ENCODE measurements around the gene PPIA. TPM values are rescaled to one million over a fixed set of nuclear protein-coding genes. Genes with fewer than 3 reads are reported as not detected.

PPIA gene
- polyA plus RNA-seq, 2 of the 4 experiments (the other 2 are of a cell fraction): 5,366 to 6,488 TPM

DNA sequence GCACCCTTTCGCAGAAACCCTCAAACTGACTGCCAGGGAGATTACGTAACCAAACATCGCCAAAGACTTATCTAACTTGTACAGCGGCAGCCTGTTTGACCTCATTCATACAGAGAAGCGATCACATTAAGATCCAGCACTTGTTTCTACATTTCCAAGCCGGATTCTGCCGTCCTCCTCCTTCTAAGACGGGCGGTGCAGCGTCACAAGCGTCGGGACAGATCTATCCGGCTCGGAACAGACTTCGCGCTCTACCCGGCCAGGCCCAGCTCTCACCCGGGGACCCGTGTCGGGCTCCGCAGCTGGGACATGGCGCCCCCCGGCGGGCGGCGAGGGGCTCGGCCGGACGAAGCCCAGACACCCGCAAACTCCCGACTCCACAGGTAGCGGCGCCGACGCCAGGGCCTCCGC is 51.0 kb downstream of the PPIA start (continued):
- TF ChIP-seq RARB (CRISPR knock-in tag; IDR thresholded peaks at IDR 0.05) (no peak), KDM5A (IDR thresholded peaks at IDR 0.05) (peak; percentile 55; the same call in 1 of the 2 replicates), FOSB (CRISPR knock-in tag; IDR thresholded peaks at IDR 0.05) (no peak), RNF2 (IDR thresholded peaks at IDR 0.05; ENCODE audit: borderline replicate concordance, low read depth) (no peak), HOXB13 (CRISPR knock-in tag; IDR thresholded peaks at IDR 0.05; ENCODE audit: low read depth) (no peak), CBX2 (IDR thresholded peaks at IDR 0.05; ENCODE audit: borderline replicate concordance, low read depth) (no peak), JUN (IDR thresholded peaks at IDR 0.05) (no peak), CHD2 (IDR thresholded peaks at IDR 0.05; ENCODE audit: low read length, partially characterized antibody) (no peak), MYC (IDR thresholded peaks at IDR 0.05; ENCODE audit: borderline replicate concordance, low read length) (no peak), HOXB5 (CRISPR knock-in tag; IDR thresholded peaks at IDR 0.05) (no peak), CEBPB (IDR thresholded peaks at IDR 0.05) (peak; percentile 63 to 84; a peak in 3 of 4 replicates), MAFK (IDR thresholded peaks at IDR 0.05; ENCODE audit: partially characterized antibody) (no peak), PHF8 (IDR thresholded peaks at IDR 0.05; ENCODE audit: borderline replicate concordance, low read depth) (peak; percentile 84; the same call in 1 of the 2 replicates)

DNA sequence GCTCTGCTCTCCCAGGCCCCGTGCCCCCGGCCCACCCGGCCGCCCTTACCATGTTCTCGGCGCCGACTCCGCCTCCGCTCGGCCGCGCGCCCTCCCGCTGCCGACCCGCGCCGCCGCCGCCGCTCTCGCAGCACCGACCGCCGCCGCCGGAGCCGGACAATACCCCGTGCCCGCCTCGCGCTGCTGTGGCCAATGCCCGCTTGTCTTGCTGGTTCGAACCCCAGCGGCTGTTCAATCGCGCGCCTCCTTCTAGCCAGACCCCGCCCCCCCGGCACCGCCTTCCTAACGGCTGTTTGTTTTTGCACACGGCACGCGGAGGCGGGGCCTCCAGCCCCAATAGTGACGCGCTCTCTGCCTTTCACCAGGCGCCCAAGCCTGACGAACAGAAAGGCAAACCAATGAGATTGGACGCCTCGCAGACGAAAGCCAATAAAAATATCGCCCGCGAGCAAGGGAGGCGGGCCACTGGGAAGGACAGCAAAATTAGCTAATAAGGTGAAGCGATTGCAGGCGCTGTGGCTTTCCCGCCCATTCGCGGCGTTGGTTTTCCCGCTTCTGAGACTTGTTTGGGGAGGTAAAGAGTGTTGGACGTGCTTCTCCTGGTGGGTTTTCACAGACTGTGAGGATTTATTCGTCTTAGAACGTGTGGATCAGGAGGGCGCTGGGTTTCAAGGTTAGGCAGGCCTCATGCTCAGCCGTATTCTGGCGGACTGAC is 51.6 kb downstream of the PPIA start, which contains the start of gene H2AZ2:
Gene H2AZ2, minus strand, starts transcription at position 168 of the 715 bp plus-strand sequence. Its CDS starts 116 bp downstream, at position 52.
- ChIA-PET POLR2A (interaction anchor here (0.6 to 3.2 kb wide), 23 partner anchors 9 to 288 kb away, joined by 3 to 16 read pairs (median 6); partner anchors contain the start of genes OGDH, PPIA, PURB and TBRG4), CTCF (interaction anchor here (0.6 to 5.3 kb wide), 43 partner anchors 8 to 673 kb away, joined by 3 to 29 read pairs (median 4); partner anchors contain the start of genes OGDH and TBRG4)
- no peaks in the 10 kb centered on the region for H3K9me3 ChIP-seq
- WGBS (ENCODE audit: missing lambda C conversion rate): 1% methylated on average over 42 of the region's 70 CpGs
- FAIRE-seq (peak; percentile 43), DNase-seq (ENCODE audit: low read depth in 1 of 2, low spot score in 1 of 2) (peak; percentile 98 to 100), ATAC-seq (peak; percentile 93 to 95)
- H3K4me3 ChIP-seq: peak within 1 kb of the TSS; percentile 65
- H3K4me2 ChIP-seq: peak within 1 kb of the TSS; percentile 82
- H3K4me1 ChIP-seq: peaks cover 15% of the 10 kb centered on the region
- peak within 1 kb of the TSS; percentile 87 to 97 for H3K27ac ChIP-seq
- TF ChIP-seq RFX5 (IDR thresholded peaks at IDR 0.05): no peak
- no peak for TF ChIP-seq RCOR1 (IDR thresholded peaks at IDR 0.05; ENCODE audit: low read depth, low read length)
- peak; percentile 53; the same call in 1 of the 2 replicates for TF ChIP-seq PHF8 (IDR thresholded peaks at IDR 0.05; ENCODE audit: borderline replicate concordance, low read depth)
- TF ChIP-seq NPAS2 (CRISPR knock-in tag; IDR thresholded peaks at IDR 0.05; ENCODE audit: borderline replicate concordance): no peak
- TF ChIP-seq ZC3H11A (IDR thresholded peaks at IDR 0.05): no peak
- no peak for TF ChIP-seq EHMT2 (IDR thresholded peaks at IDR 0.05; ENCODE audit: low read depth)
- no peak for TF ChIP-seq SMC3 (IDR thresholded peaks at IDR 0.05)
- TF ChIP-seq FOSL2 (IDR thresholded peaks at IDR 0.05): no peak
- no peak for TF ChIP-seq FOSL2 (CRISPR knock-in tag; IDR thresholded peaks at IDR 0.05)
- peak; percentile 59; the same call in 1 of the 2 replicates for TF ChIP-seq MYC (IDR thresholded peaks at IDR 0.05; ENCODE audit: borderline replicate concordance, low read length)
- peak in 1 of 2 experiments; percentile 91; a peak in 4 of 5 replicates for TF ChIP-seq JUN (IDR thresholded peaks at IDR 0.05)
- no peak for TF ChIP-seq GATA3 (IDR thresholded peaks at IDR 0.05; ENCODE audit: borderline replicate concordance)
- TF ChIP-seq MAFK (IDR thresholded peaks at IDR 0.05; ENCODE audit: partially characterized antibody): no peak
- TF ChIP-seq TP53 (CRISPR knock-in tag; IDR thresholded peaks at IDR 0.05): no peak
- TF ChIP-seq JUNB (IDR thresholded peaks at IDR 0.05): no peak
- TF ChIP-seq, protein P1, sequence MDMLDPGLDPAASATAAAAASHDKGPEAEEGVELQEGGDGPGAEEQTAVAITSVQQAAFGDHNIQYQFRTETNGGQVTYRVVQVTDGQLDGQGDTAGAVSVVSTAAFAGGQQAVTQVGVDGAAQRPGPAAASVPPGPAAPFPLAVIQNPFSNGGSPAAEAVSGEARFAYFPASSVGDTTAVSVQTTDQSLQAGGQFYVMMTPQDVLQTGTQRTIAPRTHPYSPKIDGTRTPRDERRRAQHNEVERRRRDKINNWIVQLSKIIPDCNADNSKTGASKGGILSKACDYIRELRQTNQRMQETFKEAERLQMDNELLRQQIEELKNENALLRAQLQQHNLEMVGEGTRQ (IDR thresholded peaks at IDR 0.05): peak; percentile 56
- TF ChIP-seq, protein P2, sequence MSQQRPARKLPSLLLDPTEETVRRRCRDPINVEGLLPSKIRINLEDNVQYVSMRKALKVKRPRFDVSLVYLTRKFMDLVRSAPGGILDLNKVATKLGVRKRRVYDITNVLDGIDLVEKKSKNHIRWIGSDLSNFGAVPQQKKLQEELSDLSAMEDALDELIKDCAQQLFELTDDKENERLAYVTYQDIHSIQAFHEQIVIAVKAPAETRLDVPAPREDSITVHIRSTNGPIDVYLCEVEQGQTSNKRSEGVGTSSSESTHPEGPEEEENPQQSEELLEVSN (IDR thresholded peaks at IDR 0.05; ENCODE audit: borderline replicate concordance, low read depth): peak; percentile 98
- TF ChIP-seq BHLHE40 (IDR thresholded peaks at IDR 0.05; ENCODE audit: low read depth, low read length): no peak
- TF ChIP-seq ZSCAN20 (CRISPR knock-in tag; IDR thresholded peaks at IDR 0.05): no peak
- TF ChIP-seq CHD4 (IDR thresholded peaks at IDR 0.05; ENCODE audit: borderline replicate concordance): no peak
- TF ChIP-seq ZNF302 (CRISPR knock-in tag; IDR thresholded peaks at IDR 0.05): no peak
- TF ChIP-seq, protein P3, sequence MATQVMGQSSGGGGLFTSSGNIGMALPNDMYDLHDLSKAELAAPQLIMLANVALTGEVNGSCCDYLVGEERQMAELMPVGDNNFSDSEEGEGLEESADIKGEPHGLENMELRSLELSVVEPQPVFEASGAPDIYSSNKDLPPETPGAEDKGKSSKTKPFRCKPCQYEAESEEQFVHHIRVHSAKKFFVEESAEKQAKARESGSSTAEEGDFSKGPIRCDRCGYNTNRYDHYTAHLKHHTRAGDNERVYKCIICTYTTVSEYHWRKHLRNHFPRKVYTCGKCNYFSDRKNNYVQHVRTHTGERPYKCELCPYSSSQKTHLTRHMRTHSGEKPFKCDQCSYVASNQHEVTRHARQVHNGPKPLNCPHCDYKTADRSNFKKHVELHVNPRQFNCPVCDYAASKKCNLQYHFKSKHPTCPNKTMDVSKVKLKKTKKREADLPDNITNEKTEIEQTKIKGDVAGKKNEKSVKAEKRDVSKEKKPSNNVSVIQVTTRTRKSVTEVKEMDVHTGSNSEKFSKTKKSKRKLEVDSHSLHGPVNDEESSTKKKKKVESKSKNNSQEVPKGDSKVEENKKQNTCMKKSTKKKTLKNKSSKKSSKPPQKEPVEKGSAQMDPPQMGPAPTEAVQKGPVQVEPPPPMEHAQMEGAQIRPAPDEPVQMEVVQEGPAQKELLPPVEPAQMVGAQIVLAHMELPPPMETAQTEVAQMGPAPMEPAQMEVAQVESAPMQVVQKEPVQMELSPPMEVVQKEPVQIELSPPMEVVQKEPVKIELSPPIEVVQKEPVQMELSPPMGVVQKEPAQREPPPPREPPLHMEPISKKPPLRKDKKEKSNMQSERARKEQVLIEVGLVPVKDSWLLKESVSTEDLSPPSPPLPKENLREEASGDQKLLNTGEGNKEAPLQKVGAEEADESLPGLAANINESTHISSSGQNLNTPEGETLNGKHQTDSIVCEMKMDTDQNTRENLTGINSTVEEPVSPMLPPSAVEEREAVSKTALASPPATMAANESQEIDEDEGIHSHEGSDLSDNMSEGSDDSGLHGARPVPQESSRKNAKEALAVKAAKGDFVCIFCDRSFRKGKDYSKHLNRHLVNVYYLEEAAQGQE (IDR thresholded peaks at IDR 0.05): no peak
- TF ChIP-seq, protein P4, sequence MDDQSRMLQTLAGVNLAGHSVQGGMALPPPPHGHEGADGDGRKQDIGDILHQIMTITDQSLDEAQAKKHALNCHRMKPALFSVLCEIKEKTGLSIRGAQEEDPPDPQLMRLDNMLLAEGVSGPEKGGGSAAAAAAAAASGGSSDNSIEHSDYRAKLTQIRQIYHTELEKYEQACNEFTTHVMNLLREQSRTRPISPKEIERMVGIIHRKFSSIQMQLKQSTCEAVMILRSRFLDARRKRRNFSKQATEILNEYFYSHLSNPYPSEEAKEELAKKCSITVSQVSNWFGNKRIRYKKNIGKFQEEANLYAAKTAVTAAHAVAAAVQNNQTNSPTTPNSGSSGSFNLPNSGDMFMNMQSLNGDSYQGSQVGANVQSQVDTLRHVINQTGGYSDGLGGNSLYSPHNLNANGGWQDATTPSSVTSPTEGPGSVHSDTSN (IDR thresholded peaks at IDR 0.05): peak; percentile 98
